HepG2 (cell line): ENCODE measurements around the gene STUB1. TPM values are rescaled to one million over a fixed set of nuclear protein-coding genes. Genes with fewer than 3 reads are reported as not detected.

ENCODE experiments used
- BCL3 ChIP-seq: sonication (generic); formaldehyde crosslinking; IDR thresholded peaks from 2 replicates; pipeline ENCODE4 v1.5.1; 2020; ENCODE audit warnings: mild to moderate bottlenecking, missing genetic modification reagents, moderate library complexity
- HOMEZ ChIP-seq: IDR thresholded peaks from 2 replicates; pipeline ENCODE4 v1.6.1; 2016; ENCODE audit warnings: low read depth
- MAF1 ChIP-seq: sonication (generic); formaldehyde crosslinking; IDR thresholded peaks from 2 replicates; pipeline ENCODE4 v1.5.0; 2020; ENCODE audit warnings: missing genetic modification reagents, borderline replicate concordance
- MTF1 ChIP-seq: sonication (generic); formaldehyde crosslinking; IDR thresholded peaks from 2 replicates; pipeline ENCODE4 v1.5.0; 2020; ENCODE audit warnings: missing genetic modification reagents
- MXD3 ChIP-seq: IDR thresholded peaks from 2 replicates; pipeline ENCODE4 v1.6.1; 2016; ENCODE audit warnings: mild to moderate bottlenecking, missing biosample characterization, missing genetic modification reagents
- MYNN ChIP-seq: sonication (generic); formaldehyde crosslinking; IDR thresholded peaks from 2 replicates; pipeline ENCODE4 v1.4.0; 2020; ENCODE audit warnings: mild to moderate bottlenecking, low read depth, missing genetic modification reagents
- SALL2 ChIP-seq: sonication (generic); formaldehyde crosslinking; IDR thresholded peaks from 2 replicates; pipeline ENCODE4 v1.8.1; 2023; ENCODE audit warnings: mild to moderate bottlenecking, missing genetic modification reagents, inconsistent platforms
- THRA ChIP-seq: sonication (generic); formaldehyde crosslinking; IDR thresholded peaks from 2 replicates; pipeline ENCODE4 v1.4.0; 2020; ENCODE audit warnings: missing genetic modification reagents, borderline replicate concordance
- ZNF18 ChIP-seq: sonication (generic); formaldehyde crosslinking; IDR thresholded peaks from 2 replicates; pipeline ENCODE4 v1.8.0; 2022; ENCODE audit warnings: mild to moderate bottlenecking, missing genetic modification reagents; ENCODE audit not compliant: insufficient replicate concordance
- ZNF263 ChIP-seq: sonication (generic); formaldehyde crosslinking; IDR thresholded peaks from 2 replicates; pipeline ENCODE4 v1.4.0; 2020; ENCODE audit warnings: missing genetic modification reagents
- ZNF280B ChIP-seq: sonication (generic); formaldehyde crosslinking; IDR thresholded peaks from 2 replicates; pipeline ENCODE4 v1.5.0; 2020; ENCODE audit warnings: missing genetic modification reagents, mild to moderate bottlenecking, borderline replicate concordance
- ZNF281 ChIP-seq: sonication (generic); formaldehyde crosslinking; IDR thresholded peaks from 2 replicates; pipeline ENCODE4 v1.4.0; 2020; ENCODE audit warnings: missing genetic modification reagents, borderline replicate concordance
- ZNF546 ChIP-seq: sonication (generic); formaldehyde crosslinking; conservative IDR thresholded peaks from 2 replicates; pipeline ENCODE4 v1.8.1; 2023; ENCODE audit warnings: mild to moderate bottlenecking, missing genetic modification reagents
- ZNF644 ChIP-seq: IDR thresholded peaks from 2 replicates; pipeline ENCODE4 v1.6.1; 2016; ENCODE audit warnings: low read depth
- ZNF660 ChIP-seq: sonication (generic); formaldehyde crosslinking; IDR thresholded peaks from 2 replicates; pipeline ENCODE4 v1.5.1; 2020; ENCODE audit warnings: mild to moderate bottlenecking, low read depth, missing genetic modification reagents, borderline replicate concordance
- ZNF749 ChIP-seq: sonication (generic); formaldehyde crosslinking; IDR thresholded peaks from 2 replicates; pipeline ENCODE4 v1.8.0; 2022; ENCODE audit warnings: mild to moderate bottlenecking, missing genetic modification reagents, moderate library complexity, borderline replicate concordance
- ZNF841 ChIP-seq: sonication (generic); formaldehyde crosslinking; IDR thresholded peaks from 2 replicates; pipeline ENCODE4 v1.8.1; 2023; ENCODE audit warnings: missing genetic modification reagents, borderline replicate concordance
- polyA plus RNA-seq, 8 experiments: library from polyadenylated mRNA; depleted of rRNA in 3 of 8; stranded (reverse) in 7 of 8; unstranded in 1 of 8; fragments of >200 nt; fragmentation: Illumina TruSeq in 4 of 8; extraction: Trizol in 4 of 8; gene quantifications; 2 replicates each; pipeline versions ENCODE4 v1.2.1 to v1.2.3, GENCODE V29; 2011 to 2016; ENCODE audit warnings: low read depth in 4 of 8, missing spikeins in 1 of 8, mixed read lengths in 1 of 8; ENCODE audit not compliant: insufficient read depth in 1 of 8
- total RNA-seq, 5 experiments: library from RNA; depleted of rRNA; stranded (reverse); fragments of >200 nt; fragmentation: Illumina TruSeq; extraction: Trizol; gene quantifications; 2 replicates each; pipeline ENCODE4 v1.2.3, GENCODE V29; 2016; ENCODE audit warnings: low read depth in 1 of 5

STUB1 gene
- total and polyA plus RNA-seq, 2 of the 13 experiments (the other 11 are each of a cell fraction or from before 2014, with no cell fraction given): 52.9 to 78.2 TPM

GRCh38 chr16:642189-643049 is 37.8 kb upstream of the STUB1 start (continued):
- no peak for TF ChIP-seq BCL3 (CRISPR knock-in tag)
- TF ChIP-seq MAF1 (CRISPR knock-in tag): no peak
- no peak for TF ChIP-seq SALL2 (CRISPR knock-in tag)
- TF ChIP-seq ZNF841: no peak
- no peak for TF ChIP-seq ZNF660 (CRISPR knock-in tag)
- TF ChIP-seq ZNF749 (CRISPR knock-in tag): peak; percentile 86
- TF ChIP-seq ZNF280B (CRISPR knock-in tag): peak; percentile 38; the same call in 1 of the 2 replicates
- TF ChIP-seq ZNF546 (CRISPR knock-in tag): no peak
- TF ChIP-seq MXD3: peak; percentile 79
- TF ChIP-seq MYNN (CRISPR knock-in tag): no peak
- peak; percentile 39 for TF ChIP-seq THRA
- TF ChIP-seq HOMEZ (CRISPR knock-in tag): no peak
- peak; percentile 86; the same call in 1 of the 2 replicates for TF ChIP-seq ZNF281 (CRISPR knock-in tag)
- no peak for TF ChIP-seq MTF1 (CRISPR knock-in tag)
- TF ChIP-seq ZNF18 (CRISPR knock-in tag): peak; percentile 66
- TF ChIP-seq ZNF644 (CRISPR knock-in tag): no peak
- TF ChIP-seq ZNF263 (CRISPR knock-in tag): no peak
